ENCODE data around the gene CBX3. TPM values are rescaled to one million over a fixed set of nuclear protein-coding genes. Genes with fewer than 3 reads are reported as not detected.

CBX3 gene
- total RNA-seq, 1 donor from 2014 or later = 107 TPM

DNA sequence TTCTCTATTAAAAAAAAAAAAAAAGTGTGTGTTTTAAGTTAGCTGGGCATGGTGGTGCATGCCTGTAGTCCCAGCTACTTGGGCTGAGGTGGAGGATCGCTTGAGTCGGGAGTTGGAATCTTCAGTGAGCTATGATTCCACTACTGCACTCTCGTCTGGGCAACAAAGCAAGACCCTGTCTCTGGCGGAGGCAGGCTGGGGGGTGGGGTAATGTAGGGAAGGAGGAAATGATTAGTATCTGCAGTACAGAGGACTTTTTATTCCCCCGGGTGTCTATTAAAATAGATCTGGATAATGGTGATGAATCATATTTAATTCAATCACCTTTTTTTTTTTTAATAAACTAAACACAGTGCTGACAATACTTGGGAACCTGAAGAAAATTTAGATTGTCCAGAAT lies 6.5 kb downstream of the CBX3 start:
- TF ChIP-seq, protein P1, sequence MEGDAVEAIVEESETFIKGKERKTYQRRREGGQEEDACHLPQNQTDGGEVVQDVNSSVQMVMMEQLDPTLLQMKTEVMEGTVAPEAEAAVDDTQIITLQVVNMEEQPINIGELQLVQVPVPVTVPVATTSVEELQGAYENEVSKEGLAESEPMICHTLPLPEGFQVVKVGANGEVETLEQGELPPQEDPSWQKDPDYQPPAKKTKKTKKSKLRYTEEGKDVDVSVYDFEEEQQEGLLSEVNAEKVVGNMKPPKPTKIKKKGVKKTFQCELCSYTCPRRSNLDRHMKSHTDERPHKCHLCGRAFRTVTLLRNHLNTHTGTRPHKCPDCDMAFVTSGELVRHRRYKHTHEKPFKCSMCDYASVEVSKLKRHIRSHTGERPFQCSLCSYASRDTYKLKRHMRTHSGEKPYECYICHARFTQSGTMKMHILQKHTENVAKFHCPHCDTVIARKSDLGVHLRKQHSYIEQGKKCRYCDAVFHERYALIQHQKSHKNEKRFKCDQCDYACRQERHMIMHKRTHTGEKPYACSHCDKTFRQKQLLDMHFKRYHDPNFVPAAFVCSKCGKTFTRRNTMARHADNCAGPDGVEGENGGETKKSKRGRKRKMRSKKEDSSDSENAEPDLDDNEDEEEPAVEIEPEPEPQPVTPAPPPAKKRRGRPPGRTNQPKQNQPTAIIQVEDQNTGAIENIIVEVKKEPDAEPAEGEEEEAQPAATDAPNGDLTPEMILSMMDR (IDR thresholded peaks at IDR 0.05; ENCODE audit: insufficient read depth, low read length, poor library complexity, severe bottlenecking) = no peak
- DNase-seq (ENCODE audit: low read depth) = no peak
- no peaks in the 10 kb centered on the region for H3K36me3 ChIP-seq (ENCODE audit: control insufficient read depth, insufficient read depth, low read length)
- no peak overlapping the region for H3K4me3 ChIP-seq (ENCODE audit: low read depth, low read length)
- no peaks in the 10 kb centered on the region for H3K27me3 ChIP-seq (ENCODE audit: control insufficient read depth, insufficient read depth, low read length)

DNA sequence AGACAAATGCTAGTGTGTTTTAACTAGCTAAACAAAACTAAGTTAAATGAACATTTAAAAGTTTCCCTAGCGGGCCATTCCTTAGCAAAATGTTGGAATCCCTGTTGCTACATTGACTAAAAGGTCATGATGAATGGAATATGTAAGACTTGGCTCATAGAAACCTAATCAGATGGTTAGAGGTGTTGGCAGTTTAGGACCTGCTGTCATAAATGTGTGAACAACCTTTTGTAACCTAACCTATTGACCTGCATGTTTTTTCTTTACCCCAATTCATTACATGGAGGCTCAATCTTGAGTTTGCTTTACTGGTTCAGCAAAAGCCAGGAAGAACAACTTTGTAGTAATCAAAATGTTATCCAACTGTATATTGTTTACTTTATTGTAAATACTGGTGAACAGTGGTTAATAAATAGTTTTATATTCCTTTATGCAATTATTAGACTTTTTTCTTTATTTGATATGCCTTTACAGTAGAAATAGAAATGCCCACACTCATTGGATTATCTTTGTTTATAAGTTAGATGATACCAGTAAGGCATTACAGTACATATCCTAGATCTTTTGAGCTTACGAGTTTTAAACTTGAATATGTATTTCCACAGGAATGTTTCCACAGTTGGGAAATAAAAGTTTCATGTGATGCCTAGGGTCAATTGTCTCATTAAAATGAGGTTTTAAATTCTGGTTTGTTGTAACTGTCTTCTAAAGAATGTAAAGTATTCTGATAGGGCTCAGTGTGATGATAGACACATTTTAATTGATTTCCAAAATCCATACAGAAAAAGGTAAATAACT lies 11.6 kb downstream of the CBX3 start:
- Histone ChIP-seq H3K36me3 (ENCODE audit: control insufficient read depth, insufficient read depth, low read length) (no peaks in the 10 kb centered on the region), H3K4me3 (ENCODE audit: low read depth, low read length) (no peak overlapping the region), H3K27me3 (ENCODE audit: control insufficient read depth, insufficient read depth, low read length) (no peaks in the 10 kb centered on the region)
- DNase-seq (ENCODE audit: low read depth) = no peak
- TF ChIP-seq, protein P1 (IDR thresholded peaks at IDR 0.05; ENCODE audit: insufficient read depth, low read length, poor library complexity, severe bottlenecking) = no peak

DNA sequence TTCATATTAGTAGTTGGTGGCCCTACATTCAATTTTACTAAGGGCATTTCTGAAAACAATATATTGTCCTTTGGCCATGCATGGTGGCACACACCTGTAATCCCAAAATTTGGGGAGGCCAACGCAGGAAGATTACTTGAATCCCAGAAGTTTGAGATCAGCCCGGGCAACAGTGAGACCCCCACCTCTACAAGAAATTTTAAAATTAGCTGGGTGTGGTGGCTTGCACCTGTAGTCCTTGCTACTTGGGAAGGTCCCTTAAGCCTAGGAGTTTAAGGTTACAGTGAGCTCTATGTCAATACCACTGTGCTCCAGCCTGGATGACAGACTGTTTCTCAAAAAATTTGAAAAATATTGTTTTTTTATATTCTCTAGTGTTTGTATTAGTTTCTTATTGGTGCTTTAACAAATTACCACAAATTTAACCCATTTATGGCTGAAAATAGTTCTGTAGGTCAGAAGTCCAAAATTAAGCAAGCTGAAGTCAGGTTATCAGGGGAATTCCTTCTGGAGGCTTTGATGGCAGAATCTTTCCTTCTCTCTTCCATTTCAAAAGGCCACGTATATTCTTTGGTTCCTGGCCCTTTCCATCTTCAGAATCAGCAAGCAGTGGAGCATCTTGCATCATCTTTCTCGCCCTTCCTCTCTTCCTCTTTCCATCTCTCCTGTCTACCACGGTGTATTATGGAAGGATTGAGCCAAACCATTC lies 12.4 kb downstream of the CBX3 start:
- no peak overlapping the region for H3K4me3 ChIP-seq (ENCODE audit: low read depth, low read length)
- no peaks in the 10 kb centered on the region for H3K36me3 ChIP-seq (ENCODE audit: control insufficient read depth, insufficient read depth, low read length)
- no peaks in the 10 kb centered on the region for H3K27me3 ChIP-seq (ENCODE audit: control insufficient read depth, insufficient read depth, low read length)
- TF ChIP-seq, protein P1 (IDR thresholded peaks at IDR 0.05; ENCODE audit: insufficient read depth, low read length, poor library complexity, severe bottlenecking) = no peak
- DNase-seq (ENCODE audit: low read depth) = no peak

DNA sequence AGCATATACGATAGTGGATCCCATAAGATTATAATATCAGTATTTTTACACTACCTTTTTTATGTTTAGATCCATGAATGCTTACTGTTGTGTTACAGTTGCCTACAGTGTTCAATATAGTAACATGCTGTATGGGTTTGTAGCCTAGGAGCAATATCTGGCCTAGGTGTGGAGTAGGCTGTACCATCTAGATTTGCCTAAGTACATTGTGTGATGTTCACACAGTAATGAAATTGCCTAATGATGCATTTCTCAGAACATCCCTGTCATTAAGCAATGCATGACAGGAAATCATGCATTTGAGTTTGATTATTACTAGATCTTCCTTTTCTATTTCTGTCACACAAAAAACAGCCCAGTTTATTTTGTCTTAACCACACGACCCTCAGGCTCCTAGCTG lies 14.5 kb downstream of the CBX3 start:
- Histone ChIP-seq H3K36me3 (ENCODE audit: control insufficient read depth, insufficient read depth, low read length) (no peaks in the 10 kb centered on the region), H3K27me3 (ENCODE audit: control insufficient read depth, insufficient read depth, low read length) (no peaks in the 10 kb centered on the region), H3K4me3 (ENCODE audit: low read depth, low read length) (no peak overlapping the region)
- TF ChIP-seq, protein P1 (IDR thresholded peaks at IDR 0.05; ENCODE audit: insufficient read depth, low read length, poor library complexity, severe bottlenecking) = no peak
- no peak for DNase-seq (ENCODE audit: low read depth)

DNA sequence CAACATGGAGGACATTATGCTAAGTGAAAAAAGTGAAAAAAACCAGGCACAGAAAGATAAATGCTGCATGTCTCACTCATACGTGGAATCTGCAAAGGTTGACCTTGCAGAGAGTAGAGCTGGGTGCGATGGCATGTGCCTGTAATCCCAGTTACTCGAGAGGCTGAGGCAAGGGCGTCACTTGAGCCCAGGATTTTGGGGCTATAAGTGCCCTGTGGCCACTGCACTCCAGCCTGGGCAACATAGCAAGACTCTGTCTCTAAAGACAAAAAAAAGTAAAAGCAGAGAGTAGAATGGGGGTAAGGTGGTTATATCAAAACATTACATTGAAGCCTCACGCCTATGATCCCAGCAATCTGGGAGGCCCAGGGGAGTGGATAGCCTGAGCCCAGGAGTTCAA lies 22.8 kb downstream of the CBX3 start:
- TF ChIP-seq, protein P1 (IDR thresholded peaks at IDR 0.05; ENCODE audit: insufficient read depth, low read length, poor library complexity, severe bottlenecking) = no peak
- no peak for DNase-seq (ENCODE audit: low read depth)
- H3K27me3 ChIP-seq (ENCODE audit: control insufficient read depth, insufficient read depth, low read length) = peaks cover 2% of the 10 kb centered on the region
- no peak overlapping the region for H3K4me3 ChIP-seq (ENCODE audit: low read depth, low read length)
- no peaks in the 10 kb centered on the region for H3K36me3 ChIP-seq (ENCODE audit: control insufficient read depth, insufficient read depth, low read length)
